Measurements from ENCODE around the gene LSMEM2.

DNA sequence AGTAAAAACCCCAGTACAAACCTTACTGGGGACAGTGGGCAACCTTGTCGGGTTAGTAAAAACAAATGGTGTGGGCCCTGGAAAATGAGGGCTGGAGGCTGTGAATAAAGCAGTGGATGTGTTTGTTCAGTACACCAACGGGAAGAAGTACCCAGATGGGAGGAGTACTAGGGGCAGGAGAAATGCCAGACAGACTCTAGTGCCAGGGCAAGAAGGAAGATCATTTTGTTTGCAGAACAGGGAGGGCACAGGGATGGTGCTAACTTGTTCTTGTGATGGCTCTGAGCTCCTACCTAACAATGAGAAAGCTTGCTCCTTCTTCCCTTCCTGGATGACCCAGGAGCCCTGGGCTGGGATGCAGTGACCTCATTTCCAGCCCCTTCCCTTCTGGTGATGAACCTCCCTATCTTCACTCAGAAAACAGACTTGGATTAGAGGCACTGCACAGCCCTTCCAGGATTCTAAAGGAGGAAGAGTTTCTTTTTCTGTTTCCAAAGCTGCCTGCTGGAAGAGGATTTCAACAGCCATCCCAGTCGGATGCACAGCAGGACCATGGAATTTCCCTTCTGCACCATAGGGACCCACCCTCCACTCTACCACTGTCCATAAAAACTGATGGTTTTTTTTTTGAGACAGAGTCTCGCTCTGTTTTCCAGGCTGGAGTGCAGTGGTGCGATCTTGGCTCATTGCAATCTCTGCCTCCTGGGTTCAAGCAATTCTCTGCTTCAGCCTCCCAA lies 55.6 kb downstream of the LSMEM2 start:
- TF ChIP-seq, protein P1, sequence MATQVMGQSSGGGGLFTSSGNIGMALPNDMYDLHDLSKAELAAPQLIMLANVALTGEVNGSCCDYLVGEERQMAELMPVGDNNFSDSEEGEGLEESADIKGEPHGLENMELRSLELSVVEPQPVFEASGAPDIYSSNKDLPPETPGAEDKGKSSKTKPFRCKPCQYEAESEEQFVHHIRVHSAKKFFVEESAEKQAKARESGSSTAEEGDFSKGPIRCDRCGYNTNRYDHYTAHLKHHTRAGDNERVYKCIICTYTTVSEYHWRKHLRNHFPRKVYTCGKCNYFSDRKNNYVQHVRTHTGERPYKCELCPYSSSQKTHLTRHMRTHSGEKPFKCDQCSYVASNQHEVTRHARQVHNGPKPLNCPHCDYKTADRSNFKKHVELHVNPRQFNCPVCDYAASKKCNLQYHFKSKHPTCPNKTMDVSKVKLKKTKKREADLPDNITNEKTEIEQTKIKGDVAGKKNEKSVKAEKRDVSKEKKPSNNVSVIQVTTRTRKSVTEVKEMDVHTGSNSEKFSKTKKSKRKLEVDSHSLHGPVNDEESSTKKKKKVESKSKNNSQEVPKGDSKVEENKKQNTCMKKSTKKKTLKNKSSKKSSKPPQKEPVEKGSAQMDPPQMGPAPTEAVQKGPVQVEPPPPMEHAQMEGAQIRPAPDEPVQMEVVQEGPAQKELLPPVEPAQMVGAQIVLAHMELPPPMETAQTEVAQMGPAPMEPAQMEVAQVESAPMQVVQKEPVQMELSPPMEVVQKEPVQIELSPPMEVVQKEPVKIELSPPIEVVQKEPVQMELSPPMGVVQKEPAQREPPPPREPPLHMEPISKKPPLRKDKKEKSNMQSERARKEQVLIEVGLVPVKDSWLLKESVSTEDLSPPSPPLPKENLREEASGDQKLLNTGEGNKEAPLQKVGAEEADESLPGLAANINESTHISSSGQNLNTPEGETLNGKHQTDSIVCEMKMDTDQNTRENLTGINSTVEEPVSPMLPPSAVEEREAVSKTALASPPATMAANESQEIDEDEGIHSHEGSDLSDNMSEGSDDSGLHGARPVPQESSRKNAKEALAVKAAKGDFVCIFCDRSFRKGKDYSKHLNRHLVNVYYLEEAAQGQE (IDR thresholded peaks at IDR 0.05) = no peak
- TF ChIP-seq POLR2A (IDR thresholded peaks at IDR 0.05; ENCODE audit: low read length) (no peak), ZNF302 (CRISPR knock-in tag; IDR thresholded peaks at IDR 0.05) (no peak), CBX8 (IDR thresholded peaks at IDR 0.05) (no peak), RAD21 (conservative IDR thresholded peaks at IDR 0.05 in 1 of 2, IDR thresholded peaks at IDR 0.05 in 1 of 2) (no peak)
- TF ChIP-seq, protein P2, sequence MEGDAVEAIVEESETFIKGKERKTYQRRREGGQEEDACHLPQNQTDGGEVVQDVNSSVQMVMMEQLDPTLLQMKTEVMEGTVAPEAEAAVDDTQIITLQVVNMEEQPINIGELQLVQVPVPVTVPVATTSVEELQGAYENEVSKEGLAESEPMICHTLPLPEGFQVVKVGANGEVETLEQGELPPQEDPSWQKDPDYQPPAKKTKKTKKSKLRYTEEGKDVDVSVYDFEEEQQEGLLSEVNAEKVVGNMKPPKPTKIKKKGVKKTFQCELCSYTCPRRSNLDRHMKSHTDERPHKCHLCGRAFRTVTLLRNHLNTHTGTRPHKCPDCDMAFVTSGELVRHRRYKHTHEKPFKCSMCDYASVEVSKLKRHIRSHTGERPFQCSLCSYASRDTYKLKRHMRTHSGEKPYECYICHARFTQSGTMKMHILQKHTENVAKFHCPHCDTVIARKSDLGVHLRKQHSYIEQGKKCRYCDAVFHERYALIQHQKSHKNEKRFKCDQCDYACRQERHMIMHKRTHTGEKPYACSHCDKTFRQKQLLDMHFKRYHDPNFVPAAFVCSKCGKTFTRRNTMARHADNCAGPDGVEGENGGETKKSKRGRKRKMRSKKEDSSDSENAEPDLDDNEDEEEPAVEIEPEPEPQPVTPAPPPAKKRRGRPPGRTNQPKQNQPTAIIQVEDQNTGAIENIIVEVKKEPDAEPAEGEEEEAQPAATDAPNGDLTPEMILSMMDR (IDR thresholded peaks at IDR 0.05) = no peak

All from A549 (cell line).